Fibroblast of the aortic adventitia (primary cell): Measurements from ENCODE around the gene PTPN1. TPM values are rescaled to one million over a fixed set of nuclear protein-coding genes. Genes with fewer than 3 reads are reported as not detected.

Experiments used
- DNase-seq: peaks from one replicate; pipeline ENCODE4 v3.0.0-alpha.2; 2010; ENCODE audit warnings: low read depth
- H3K4me3 ChIP-seq: 2 replicates; pipeline ENCODE4 v1.5.1; 2011; ENCODE audit warnings: low read depth, mild to moderate bottlenecking, control low read depth, low read length, moderate library complexity
- CTCF ChIP-seq: IDR thresholded peaks from 2 replicates; pipeline ENCODE4 v1.5.1; 2011; ENCODE audit warnings: mild to moderate bottlenecking, low read length, control low read depth, inconsistent platforms; ENCODE audit not compliant: insufficient read depth
- small RNA-seq: library from RNA; depleted of rRNA; stranded (forward); fragments of <200 nt; gene quantifications from one replicate; pipeline ENCODE3, GENCODE V24; 2012
- total RNA-seq: library from RNA; depleted of rRNA; stranded (reverse); fragments of >200 nt; gene quantifications from 2 replicates; pipeline ENCODE4 v1.2.3, GENCODE V29; 2012; ENCODE audit warnings: low replicate concordance

Gene PTPN1
- total RNA-seq, 1 donor: 19.9 TPM

- no peak overlapping the region for H3K4me3 ChIP-seq
- no peak for TF ChIP-seq CTCF
- DNase-seq: no peak
Measured at GRCh38 chr20:50634191-50634590, 124.0 kb downstream of the PTPN1 start.

Small RNA genes within 50 kb of the gene (small RNA-seq; reads per million reads assigned to genes)
- not detected for gene COX6CP2
- gene MIR1302-5: not detected
- not detected for gene MIR645
- gene RF00019: not detected

Other genes with a start within 250 kb of the PTPN1 start
- 1.6 and 6.5 TPM in 2 replicates for gene RIPOR3, start 181.2 kb downstream of the PTPN1 start, total RNA-seq
- gene PARD6B, start 221.2 kb downstream of the PTPN1 start, total RNA-seq: 1.4 and 1.5 TPM in 2 replicates